ENCODE results near the gene SGSH.

Gene SGSH

DNA sequence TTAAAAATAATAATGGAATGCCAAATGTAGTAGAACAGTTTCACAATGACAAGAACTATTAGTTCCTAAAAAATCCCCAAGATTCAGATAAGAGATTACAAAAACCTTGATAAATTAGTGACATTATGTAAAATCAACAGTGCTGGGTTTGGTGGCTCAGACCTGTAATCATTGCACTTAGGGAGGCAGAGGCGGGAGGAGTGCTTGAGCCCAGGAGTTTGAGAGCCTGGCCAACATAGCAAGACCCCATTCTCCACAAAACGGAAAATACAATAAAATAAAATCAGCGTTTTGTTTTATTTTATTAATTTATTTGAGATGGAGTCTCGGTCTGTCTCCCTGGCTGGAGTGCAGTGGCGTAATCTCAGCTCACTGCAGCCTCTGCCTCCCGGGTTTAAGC is 46.2 kb downstream of the SGSH start:
- H3K4me3 ChIP-seq (ENCODE audit: low read depth, low read length) = no peak overlapping the region
- H3K27ac ChIP-seq = no peak overlapping the region
- DNase-seq = no peak

DNA sequence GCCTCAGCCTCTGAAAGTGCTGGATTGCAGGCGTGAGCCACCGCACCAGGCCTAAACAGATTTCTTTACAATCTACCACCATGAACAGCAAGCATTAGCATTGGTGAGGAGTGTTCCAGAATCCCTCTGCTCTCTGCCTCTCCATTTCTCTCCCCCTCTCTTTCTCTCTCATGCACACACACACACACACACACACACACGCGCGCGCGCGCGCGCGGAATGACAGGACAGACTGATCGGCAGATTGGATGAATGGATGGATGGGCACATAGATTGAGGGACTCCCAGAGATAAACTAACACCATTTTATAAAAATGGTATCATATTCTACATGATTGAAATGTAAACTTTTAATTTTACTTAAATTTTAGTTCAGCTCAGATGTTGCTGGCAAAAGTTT is 47.0 kb downstream of the SGSH start:
- Histone ChIP-seq H3K36me3 (no peaks in the 10 kb centered on the region), H3K27ac (no peak overlapping the region), H3K9me3 (ENCODE audit: severe bottlenecking) (no peaks in the 10 kb centered on the region), H3K4me3 (ENCODE audit: low read depth, low read length) (no peak overlapping the region), H3K27me3 (ENCODE audit: insufficient read depth, low read depth, severe bottlenecking) (no peaks in the 10 kb centered on the region)
- no peak for DNase-seq
- TF ChIP-seq, protein P1, sequence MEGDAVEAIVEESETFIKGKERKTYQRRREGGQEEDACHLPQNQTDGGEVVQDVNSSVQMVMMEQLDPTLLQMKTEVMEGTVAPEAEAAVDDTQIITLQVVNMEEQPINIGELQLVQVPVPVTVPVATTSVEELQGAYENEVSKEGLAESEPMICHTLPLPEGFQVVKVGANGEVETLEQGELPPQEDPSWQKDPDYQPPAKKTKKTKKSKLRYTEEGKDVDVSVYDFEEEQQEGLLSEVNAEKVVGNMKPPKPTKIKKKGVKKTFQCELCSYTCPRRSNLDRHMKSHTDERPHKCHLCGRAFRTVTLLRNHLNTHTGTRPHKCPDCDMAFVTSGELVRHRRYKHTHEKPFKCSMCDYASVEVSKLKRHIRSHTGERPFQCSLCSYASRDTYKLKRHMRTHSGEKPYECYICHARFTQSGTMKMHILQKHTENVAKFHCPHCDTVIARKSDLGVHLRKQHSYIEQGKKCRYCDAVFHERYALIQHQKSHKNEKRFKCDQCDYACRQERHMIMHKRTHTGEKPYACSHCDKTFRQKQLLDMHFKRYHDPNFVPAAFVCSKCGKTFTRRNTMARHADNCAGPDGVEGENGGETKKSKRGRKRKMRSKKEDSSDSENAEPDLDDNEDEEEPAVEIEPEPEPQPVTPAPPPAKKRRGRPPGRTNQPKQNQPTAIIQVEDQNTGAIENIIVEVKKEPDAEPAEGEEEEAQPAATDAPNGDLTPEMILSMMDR (IDR thresholded peaks at IDR 0.05; ENCODE audit: low read depth, low read length) = no peak

More for the DNA sequence above, 46.2 kb downstream of the SGSH start:
- no peaks in the 10 kb centered on the region for H3K27me3 ChIP-seq (ENCODE audit: insufficient read depth, low read depth, severe bottlenecking)
- TF ChIP-seq, protein P1 (IDR thresholded peaks at IDR 0.05; ENCODE audit: low read depth, low read length) = no peak
- H3K36me3 ChIP-seq = no peaks in the 10 kb centered on the region
- no peaks in the 10 kb centered on the region for H3K9me3 ChIP-seq (ENCODE audit: severe bottlenecking)

DNA sequence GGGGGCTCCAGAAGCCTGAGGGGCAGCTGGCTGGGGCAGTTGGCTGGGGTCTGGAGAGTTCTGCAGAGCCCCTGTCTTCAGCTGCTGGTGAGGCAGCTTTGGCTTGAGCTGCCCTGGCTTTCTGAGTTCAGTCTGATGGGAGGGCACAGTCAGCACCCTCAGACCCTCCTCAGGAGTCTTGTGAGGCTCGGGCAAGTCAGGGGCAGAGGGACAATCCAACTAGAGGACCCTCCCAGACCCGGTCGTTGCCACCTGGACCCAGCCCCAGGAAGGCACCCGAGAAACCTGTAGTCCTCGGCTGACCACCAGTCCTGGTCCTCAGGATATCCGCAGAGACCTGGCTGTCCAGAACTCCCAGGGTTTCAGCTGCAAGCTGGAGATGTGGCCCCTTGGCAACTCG is 48.5 kb downstream of the SGSH start:
- Histone ChIP-seq H3K27me3 (ENCODE audit: insufficient read depth, low read depth, severe bottlenecking) (no peaks in the 10 kb centered on the region), H3K4me3 (ENCODE audit: low read depth, low read length) (no peak overlapping the region), H3K9me3 (ENCODE audit: severe bottlenecking) (no peaks in the 10 kb centered on the region), H3K27ac (no peak overlapping the region), H3K36me3 (no peaks in the 10 kb centered on the region)
- TF ChIP-seq, protein P1 (IDR thresholded peaks at IDR 0.05; ENCODE audit: low read depth, low read length) = no peak
- no peak for DNase-seq

DNA sequence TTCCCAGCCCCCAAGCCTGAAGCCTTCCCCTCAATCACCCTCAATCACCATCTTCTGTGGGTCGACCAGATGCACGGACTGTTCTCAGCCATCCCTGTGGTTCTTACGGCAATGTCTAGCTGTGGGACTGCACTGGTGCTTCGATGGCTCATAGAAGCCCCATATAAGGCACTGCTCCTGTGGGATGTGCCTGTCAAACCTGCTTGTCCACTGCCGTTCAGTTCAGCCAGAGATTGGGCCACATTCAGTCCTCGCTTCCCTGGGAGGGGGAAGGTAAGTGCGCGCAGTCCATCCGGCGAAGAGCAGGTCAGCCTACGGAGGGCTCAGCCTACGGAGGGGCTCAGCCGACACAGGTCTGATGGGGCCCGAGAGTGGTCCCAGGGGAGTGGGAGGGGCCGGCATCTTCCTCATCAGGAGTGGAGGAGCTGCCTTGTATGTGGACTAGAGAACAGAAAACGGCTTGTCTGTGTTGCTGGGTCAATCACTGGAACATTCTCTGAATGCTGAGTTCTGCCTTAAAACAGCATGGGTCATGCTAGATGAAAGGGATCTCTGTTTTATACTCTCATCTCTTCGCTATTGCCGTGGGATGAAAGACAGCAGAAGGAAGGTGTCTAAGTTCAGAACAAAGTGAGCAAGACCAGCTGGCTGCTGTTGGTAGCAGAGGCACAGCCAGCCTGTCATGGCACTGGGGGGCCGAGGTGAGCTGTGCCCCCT is 50.2 kb downstream of the SGSH start, which contains the start of gene CARD14:
TSS of gene CARD14 (plus strand) at position 247 of the 717 bp plus-strand sequence. CDS start 11,409 bp downstream, outside the sequence.
- no peak within 1 kb of the TSS for H3K4me3 ChIP-seq (ENCODE audit: low read depth, low read length)
- no peaks in the 10 kb centered on the region for H3K27me3 ChIP-seq (ENCODE audit: insufficient read depth, low read depth, severe bottlenecking)
- DNase-seq = no peak
- H3K36me3 ChIP-seq = no peaks in the 10 kb centered on the region
- H3K27ac ChIP-seq = no peak within 1 kb of the TSS
- no peaks in the 10 kb centered on the region for H3K9me3 ChIP-seq (ENCODE audit: severe bottlenecking)
- TF ChIP-seq, protein P1 (IDR thresholded peaks at IDR 0.05; ENCODE audit: low read depth, low read length) = no peak

DNA sequence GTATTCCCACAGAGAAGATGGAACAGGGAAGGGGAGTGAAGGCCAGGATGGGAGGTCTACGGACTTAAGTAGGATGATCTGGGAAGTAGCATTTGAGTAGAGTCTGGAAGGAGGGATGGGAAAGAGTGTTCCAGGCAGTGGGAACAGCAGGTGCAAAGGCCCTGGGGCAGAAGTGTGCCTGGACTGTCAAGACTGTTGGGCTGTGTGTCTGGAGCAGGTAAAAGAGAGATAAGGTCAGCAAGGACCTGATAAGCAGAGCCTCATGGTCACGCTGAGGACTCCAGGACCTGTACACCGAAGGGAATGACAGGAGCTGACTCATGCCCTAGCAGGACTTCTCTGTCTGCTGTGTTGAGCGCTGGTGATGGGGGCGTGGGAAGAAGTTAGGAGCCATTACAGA is 51.0 kb downstream of the SGSH start:
- no peak overlapping the region for H3K4me3 ChIP-seq (ENCODE audit: low read depth, low read length)
- no peaks in the 10 kb centered on the region for H3K36me3 ChIP-seq
- no peak overlapping the region for H3K27ac ChIP-seq
- no peaks in the 10 kb centered on the region for H3K27me3 ChIP-seq (ENCODE audit: insufficient read depth, low read depth, severe bottlenecking)
- no peak for DNase-seq
- no peaks in the 10 kb centered on the region for H3K9me3 ChIP-seq (ENCODE audit: severe bottlenecking)
- TF ChIP-seq, protein P1 (IDR thresholded peaks at IDR 0.05; ENCODE audit: low read depth, low read length) = no peak

DNA sequence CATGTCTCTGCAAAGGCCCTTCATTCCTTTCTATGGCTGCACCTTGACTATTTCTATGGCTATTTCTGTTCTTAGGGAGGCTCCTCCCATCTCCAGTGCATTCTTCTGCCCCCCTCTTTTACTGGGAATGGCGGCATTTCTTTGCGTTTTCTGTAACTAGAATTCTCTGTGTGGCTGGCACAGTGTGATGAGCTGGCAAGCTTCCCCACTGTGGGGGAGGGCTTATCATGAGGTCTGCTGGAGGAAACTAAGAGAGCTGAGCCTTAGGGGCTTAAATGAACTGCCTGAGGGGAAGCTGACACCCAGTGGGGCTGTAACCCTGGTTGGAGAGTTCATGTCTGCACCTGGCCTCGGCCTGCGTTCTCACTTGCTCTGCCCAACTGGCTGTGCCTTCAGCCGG is 51.8 kb downstream of the SGSH start:
- no peaks in the 10 kb centered on the region for H3K9me3 ChIP-seq (ENCODE audit: severe bottlenecking)
- DNase-seq = peak; percentile 30
- no peak overlapping the region for H3K4me3 ChIP-seq (ENCODE audit: low read depth, low read length)
- no peak overlapping the region for H3K27ac ChIP-seq
- no peaks in the 10 kb centered on the region for H3K27me3 ChIP-seq (ENCODE audit: insufficient read depth, low read depth, severe bottlenecking)
- H3K36me3 ChIP-seq = no peaks in the 10 kb centered on the region
- TF ChIP-seq, protein P1 (IDR thresholded peaks at IDR 0.05; ENCODE audit: low read depth, low read length) = no peak
